ENCODE results near the gene ATP2B3.

GRCh38 chrX:153513265-153513664 lies 4.2 kb upstream of the ATP2B3 start:
- TF ChIP-seq MXI1 (IDR thresholded peaks at IDR 0.05; ENCODE audit: borderline replicate concordance, low read depth, low read length) (no peak), RFX5 (IDR thresholded peaks at IDR 0.05; ENCODE audit: low read depth, low read length) (no peak), FOS (IDR thresholded peaks at IDR 0.05; ENCODE audit: low read depth, low read length) (no peak), CTCF (conservative IDR thresholded peaks at IDR 0.05; ENCODE audit: low read depth, low read length) (no peak), RCOR1 (IDR thresholded peaks at IDR 0.05; ENCODE audit: insufficient replicate concordance, low read length) (no peak), POLR2A (IDR thresholded peaks at IDR 0.05; ENCODE audit: low read depth, low read length) (no peak), SMC3 (IDR thresholded peaks at IDR 0.05; ENCODE audit: low read depth, low read length) (no peak)
